Activated CD4-positive, alpha-beta T cell treated with anti-CD3 and anti-CD28 coated beads, Interleukin-2, amount 50 U/mL, for 4 hours (primary cell): ENCODE results near the gene IRF1.

Source experiments
- DNase-seq, 2 experiments: peaks; one replicate each; pipeline ENCODE4 v3.0.0-alpha.2; 2020

IRF1 gene

DNA sequence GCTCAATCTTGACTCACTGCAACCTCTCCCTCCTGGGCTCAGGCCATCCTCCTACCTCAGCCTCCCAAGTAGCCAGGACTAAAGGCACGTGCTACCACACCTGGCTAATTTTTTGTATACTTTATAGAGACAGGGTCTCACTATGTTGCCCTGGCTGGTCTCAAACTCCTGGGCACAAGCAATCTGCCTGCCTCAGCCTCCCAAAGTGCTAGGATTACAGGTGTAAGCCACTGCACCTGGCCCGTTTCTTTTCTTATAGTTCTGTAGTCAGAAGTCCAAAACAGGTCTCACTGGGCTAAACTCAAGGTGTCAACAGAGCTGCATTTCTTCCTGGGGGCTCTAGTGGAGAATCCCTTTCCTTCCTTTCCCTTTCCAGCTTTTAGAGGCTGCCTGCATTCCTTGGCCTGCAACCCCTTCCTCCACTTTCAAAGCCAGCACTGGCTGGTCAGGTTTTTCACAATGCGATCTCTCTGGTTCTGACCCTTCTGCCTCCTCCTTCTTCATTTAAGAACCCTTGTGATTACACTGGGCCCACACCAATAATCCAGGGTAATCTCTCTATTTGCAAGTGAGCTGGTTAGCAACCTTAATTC, 16.3 kb downstream of the IRF1 start:
- DNase-seq = no peak

DNA sequence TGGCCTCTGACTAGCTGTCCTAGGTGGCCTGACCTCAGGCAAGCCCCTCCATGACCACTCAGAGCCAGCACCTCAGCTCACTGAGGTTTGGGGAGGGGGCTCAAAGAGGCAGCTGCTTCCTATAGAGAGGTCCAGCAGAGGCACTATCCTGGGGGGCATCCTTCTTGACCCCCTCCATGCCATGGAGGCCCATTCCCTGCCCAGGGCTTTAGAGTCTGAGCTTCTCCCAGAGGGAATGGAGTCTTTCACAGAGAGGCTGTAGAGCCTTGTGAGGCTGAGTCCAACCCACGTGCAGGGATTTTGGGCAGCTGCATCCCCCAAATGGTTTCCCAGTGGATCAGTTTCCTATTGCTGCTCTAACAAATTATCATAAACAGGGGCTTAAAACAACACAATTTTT, 16.9 kb downstream of the IRF1 start:
- DNase-seq = no peak

DNA sequence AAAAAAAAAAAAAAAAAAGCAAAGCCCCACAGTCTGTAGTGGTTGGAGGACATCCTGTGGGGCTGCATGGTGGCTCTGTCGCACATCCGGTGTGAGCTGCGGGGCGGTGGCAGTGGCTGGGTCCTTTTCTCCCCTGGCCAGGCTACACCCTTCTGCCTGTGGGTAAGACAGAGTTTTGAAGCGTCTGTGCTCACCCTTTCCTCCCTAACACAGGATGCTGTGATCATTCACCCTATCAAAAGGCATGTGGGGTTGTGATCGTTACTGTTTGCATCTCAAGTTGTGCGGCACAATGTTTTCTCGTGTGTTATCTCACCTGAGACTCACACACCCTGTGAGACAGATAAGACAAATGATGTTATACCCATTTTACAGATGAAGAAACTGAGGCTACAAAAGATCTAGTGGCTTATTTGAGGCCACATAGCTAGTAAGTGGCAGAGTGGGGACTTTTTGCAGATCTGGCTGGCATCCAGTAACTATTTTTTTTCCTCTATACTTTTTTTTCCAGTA, 17.5 kb downstream of the IRF1 start:
- DNase-seq = no peak

DNA sequence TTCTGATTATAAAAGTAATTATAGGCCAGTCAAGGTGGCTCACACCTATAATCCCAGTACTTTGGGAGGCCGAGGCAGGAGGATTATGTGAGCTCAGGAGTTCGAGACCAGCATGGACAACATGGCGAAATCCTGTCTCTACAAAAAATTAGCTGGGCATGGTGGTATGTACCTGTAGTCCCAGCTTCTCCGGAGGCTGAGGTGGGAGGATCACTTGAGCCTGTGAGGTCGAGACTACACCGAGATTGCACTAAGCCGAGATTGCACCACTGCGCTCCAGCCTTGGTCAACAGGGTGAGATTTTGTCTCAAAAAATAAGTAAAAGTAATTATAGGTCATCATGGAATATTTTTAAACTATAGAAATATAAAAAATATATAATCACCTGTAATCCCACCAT, 18.1 kb downstream of the IRF1 start:
- DNase-seq = no peak

DNA sequence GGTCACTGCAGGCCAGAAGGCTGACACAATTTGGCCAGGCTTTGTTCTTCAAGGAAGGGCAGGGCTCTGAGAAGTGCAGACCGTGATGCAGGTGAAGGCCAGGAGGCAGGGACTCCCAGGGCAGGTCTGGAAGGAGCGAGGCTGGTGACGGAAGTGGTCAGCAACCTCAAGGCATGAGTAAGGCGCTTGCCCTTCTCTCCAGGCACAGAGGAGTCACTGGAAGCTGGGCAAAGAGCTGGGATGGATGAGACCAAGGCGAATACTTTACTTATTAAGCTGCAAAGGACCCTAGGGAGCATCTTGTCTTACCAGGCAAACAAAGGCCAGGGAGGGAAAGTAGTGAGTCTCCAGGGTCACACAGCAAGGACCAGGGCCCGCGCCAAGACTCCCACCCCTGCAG, 18.6 kb downstream of the IRF1 start:
- DNase-seq = no peak

DNA sequence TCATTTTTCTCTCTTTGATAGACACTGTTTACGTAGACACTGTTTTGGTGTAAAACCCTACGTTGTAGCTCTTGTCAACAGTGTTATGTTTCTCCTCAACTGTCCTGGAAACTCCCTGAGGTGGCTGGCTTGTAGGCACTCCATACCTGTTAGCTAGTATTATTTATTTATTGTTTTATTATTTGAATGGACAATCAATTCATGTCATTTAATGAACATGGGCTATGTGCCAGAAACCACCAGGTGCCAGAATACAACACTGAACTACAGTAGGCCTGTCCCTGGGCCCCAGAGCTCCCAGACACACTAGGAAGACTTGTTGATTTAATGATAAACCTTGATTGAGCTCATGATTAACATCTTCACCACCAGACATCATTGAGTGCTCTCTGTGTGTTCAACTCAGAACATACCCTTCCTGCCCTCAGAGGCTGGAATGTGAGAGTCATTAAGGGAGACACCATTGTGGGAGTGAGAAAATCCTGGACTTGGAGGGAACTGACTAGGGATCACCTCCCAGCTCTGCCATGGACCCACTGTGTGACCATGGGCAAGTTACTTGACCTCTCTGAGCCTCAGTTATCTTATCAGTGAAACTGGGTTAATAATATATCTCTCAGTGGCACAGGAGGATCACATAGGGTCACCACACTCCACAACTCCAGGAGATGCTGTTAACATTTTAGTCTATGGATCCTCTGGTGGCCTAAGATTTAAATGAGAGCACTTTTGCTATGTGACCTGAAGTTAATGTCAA, 19.2 kb downstream of the IRF1 start:
- DNase-seq = no peak

DNA sequence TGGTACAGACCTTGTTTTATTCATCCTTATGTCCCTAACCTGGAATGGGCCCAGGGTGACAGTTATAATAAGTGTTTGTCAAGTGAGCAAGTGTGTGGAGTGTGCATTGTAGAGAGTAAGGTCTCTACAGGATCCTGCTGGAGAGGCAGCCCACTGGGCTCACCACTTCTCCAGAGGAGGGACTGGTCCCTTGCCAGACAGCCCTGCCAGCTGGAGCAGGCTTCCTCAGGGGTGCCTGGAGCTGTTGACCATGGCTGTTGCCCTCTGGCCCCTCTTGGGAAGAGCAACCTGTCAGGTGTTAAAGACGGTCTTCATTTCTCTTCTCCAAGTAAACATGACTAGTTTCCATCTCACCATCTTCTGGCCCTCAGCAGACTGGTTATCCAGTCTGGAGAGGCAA, 20.0 kb downstream of the IRF1 start:
- DNase-seq = no peak

DNA sequence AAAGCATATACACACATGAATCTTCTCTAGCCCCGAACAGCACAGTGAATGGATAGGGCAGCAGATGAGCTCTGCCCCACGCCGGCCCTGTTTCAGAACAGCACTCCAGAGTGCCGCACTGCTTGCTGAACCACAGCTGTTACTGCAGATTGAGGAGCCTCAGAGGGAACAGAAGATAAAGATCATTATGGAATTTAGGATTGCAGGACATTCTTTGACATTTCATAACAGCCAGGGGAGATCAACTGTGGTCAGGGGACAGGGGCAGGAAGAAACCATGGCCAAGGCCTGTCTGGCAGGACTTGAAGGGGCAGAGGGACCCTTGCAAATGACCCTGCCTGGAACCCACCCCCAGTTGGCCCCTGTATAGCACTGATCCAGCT, 20.6 kb downstream of the IRF1 start:
- DNase-seq = no peak

DNA sequence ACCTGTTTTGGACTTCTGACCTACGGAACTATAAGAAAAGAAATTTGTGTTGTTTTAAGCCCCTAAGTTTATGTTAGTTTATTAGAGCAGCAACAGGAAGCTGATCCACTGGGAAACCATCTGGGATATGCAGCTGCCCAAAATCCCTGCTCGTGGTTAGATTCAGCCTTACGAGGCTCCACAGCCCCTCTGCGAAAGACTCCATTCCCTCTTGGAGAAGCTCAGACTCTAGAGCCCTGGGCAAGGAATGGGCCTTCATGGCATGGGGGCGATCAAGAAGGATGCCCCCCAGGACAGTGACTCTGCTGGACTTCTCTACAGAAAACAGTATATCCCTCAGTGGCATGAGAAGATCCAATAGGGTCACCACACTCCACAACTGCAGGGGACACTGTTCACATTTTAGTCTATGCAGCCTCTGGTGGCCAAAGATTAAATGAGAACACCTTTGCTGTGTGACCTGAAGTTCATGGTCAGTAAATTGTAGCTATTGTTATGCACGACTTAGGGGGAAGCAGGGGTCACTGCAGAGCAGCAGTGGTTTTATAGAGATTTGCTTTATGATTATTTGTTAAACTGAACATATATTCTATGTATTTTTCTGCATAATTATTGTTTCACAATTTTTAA, 21.1 kb downstream of the IRF1 start:
- DNase-seq = no peak

DNA sequence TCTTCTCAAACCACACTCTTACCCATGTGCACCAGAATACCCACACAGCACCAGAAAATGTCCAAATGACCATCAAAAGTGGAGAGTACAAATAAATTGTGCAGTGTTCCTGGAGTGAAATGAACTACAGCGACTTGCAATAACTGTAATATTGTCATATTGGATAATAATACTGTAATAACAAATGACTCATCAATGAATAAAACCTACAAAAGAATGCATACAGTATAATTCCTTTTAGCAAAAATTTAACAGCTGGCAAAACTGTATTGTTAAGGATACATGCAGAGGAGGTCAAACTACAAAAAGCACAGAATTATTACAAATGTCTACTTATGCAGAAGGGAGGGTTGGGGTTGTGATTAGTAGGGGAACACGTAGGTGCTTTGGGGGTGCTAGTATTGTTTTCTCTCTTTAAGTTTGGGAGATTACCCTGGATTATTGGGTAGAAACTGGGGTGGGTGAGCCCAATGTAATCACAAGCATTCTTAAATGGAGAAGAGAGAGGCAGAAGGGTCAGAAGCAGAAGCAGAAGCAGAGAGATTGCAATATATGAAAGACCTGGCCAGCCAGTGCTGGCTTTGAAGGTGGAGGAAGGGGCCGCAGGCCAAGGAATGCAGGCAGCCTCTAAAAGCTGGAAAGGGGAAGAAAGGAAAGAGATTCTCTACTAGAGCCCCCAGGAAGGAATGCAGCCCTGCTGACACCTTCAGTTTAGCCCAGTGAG, 21.8 kb downstream of the IRF1 start:
- DNase-seq = no peak

DNA sequence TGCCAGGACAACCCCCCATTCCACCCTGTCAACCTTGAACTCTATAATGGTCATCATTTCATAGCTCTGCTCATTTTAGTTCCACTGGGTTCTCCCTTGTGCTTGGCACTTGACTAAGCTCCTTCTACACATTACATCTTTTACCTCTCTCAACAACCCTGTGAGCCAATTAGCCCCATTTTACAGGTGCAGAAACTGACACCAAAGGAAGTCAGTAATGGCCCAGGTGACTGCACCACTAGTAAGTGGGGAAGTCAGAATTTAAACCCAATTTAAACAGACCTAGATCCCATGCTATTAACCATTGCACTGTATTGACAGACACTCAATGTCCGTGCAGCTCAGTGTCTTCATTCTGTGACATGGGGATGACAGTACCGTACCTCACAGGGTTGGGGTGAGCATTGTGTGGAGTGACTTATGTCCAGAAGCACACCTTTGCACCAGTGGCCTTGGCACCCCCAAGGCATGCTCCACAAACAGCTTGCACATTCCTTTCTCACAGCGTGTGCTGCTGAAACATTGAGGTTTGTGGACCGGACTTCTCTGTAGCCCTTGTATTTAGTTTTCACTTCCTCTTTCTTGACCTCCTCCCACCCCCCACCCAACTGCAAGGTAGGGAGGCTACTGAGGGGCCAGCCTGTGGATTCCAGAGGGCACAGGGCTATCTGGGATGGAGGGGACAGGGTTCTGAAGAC, 23.1 kb downstream of the IRF1 start:
- no peak for DNase-seq

DNA sequence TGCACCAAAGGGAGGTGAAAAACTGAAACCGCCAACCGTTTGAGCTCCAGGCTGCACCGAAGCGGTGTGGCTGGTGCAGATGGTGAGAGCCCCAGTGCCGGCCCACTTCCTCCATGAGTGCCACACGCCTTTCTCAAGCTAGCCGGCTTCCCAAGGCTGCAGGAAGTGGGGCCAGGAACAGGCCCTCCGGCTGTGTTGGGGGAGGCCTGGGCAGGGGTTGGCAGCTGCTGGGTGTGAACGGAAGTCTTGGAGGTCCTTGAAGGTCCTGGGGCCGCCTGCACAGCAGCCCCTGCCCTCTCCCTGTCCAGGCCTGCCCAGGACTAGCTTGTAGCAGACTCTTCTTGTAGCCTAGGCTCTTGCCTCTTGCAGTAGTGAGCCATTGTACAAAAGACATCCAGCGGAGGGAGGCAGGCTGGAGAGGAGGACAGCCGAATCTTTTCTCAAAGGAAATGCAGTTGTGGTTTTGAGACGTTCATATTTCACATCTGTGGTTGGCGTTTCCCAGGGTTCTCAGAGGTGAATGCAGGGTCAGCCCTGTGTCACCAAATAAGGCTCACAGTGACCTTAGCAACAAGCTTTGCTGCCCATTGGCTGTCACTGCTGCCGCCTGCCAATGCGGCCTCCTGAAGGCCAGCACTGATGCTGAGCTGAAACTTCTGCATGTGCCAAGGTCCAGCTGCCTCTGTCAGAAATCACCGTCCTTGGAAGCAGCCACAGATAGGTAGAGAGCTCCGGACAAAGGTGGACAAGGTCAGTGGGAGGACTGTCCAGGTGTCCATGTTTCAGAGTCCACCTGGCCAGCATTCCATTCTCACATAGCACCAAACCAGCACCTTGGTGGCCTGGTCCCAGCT, 23.9 kb downstream of the IRF1 start:
- DNase-seq = no peak

DNA sequence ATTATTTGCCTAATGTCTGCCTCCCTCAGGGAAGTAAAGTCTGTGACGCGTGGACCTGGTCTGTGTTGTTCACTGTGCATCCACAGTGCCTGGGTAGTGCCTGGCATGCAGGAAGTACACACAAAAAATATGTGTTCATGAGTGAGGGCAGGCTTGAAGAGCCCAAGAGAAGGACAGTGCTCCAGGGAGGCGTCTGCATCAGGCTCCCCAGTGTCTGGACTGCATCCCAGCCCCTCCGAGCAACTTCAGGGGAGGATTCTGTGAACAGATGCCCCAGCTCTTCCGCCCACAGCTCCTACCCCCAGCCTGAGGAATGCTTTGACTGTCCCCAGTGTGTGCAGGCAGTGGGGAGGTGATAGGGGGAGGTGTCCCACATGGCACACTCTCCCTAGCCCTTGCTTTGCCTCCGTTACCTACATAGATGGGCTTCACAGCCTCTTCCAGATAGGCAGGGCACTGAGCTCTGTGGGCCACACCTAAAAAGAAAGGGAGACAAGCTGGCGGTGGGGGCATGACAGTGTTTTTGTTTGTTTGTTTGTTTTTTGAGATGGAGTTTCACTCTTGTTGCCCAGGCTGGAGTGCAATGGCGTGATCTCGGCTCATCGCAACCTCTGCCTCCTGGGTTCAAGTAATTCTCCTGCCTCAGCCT, 25.4 kb downstream of the IRF1 start:
- DNase-seq = no peak

DNA sequence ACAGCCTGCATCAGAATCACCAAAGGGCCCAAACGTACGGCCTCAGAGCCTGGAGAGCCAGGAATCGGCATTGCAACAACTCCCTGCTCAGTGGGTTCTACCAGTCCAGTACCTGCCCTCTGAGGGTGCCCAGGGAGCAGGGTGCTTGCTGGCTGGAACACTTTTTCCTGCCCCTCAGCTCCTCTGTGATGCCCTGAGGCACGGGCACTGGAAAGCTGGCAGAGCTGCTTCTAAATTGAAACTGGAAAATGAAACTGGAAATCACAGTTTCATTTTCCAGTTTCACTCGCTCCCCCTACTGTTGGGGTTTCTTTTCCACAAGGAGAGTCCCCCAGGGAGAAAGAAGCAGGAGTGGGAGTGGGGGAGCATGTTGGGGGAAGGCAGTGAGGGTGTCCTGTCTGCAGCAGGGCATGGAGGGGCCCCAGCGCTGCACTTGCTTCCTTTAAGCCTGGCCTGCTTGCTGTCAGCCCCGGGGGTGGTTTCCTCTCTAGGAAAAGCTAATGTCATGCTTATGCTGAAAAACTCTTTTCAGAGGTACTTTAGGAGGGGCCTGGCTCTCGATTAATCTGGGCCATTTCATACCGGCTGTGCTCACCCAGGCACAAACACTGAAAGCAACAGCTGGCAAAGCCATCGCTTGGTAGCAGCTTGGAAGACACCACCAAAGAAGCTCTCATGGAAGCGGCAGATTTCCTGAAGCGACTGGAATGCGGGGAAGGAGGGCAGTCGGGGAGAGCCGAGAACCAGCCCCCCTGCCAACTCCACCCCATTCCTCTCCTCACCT, 26.2 kb downstream of the IRF1 start:
- no peak for DNase-seq

DNA sequence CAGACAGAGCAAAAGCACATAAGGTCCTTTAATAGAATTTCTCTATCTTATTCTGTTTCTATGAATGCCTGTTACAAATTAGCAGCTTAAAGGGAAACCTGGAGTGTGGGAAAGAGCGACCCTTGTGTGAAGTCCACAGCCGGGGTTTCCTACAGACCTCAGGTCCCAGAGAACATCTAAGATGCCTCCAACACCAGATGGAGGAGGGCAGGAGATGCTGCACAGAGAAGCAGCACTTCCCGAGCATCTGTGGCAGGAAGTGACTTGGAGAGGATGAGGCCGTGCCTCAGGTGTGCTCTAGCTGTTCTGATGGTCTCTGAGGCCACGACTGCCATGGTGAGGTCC, 26.8 kb downstream of the IRF1 start:
- no peak for DNase-seq

DNA sequence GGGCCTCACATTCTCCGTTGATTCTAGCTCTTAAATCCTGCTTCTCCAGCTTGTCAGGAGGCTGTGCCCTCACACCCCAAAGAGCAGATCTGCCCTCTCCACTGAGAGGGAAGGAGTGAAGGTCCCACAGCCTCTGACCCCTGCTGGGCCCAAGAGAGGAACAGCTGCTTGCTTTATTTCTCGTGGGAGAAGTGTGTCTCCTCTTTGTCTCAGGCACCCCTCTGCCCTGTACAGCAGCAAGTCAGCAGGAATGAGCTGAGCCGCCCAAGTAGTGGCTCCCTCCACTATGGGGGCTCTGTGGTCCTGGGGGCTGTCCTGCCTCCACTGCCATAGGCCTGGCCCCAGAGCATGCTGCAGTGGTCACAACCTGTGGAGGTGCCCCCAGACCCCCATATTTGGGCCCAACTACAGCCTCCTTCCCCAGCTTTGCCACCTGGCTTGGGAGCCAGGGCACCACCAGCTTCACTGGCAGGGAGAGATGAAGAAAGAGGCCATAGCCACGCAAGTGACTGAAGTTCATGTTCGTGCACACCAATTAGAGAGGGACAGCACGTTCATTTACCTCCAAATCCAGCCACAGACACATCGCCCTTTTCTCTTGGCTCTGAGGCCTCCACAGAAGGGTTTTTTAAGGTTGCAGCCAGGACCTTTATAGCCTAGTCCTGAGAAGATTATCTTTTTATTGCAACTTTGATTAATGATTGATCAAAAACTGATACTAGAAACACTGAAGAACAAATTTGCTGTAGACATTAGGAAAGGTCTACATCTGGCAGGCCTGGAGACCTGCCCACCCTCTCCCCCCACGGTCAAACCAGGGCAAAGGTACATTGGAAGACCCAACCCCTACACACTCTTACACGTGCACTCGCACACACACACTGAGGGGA, 27.5 kb downstream of the IRF1 start:
- DNase-seq = no peak

DNA sequence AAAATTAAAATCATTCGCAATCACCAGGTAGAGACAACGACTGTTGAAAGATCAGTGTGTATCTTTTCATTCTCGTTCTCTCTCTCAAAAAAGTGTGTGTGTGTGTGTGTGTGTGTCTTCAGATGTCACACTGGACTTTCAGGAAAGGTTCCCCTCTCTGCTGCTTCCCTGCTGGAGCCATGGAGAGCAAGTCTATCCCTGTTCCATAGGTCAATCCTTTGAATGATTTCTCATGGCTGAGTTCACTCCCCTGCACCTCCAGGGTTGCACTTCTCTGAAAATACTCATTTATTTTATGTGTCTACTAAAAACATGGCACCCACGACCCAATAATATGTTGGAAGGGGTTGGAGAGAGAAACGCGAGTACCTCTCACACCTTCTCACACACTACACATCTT, 28.2 kb downstream of the IRF1 start:
- no peak for DNase-seq

DNA sequence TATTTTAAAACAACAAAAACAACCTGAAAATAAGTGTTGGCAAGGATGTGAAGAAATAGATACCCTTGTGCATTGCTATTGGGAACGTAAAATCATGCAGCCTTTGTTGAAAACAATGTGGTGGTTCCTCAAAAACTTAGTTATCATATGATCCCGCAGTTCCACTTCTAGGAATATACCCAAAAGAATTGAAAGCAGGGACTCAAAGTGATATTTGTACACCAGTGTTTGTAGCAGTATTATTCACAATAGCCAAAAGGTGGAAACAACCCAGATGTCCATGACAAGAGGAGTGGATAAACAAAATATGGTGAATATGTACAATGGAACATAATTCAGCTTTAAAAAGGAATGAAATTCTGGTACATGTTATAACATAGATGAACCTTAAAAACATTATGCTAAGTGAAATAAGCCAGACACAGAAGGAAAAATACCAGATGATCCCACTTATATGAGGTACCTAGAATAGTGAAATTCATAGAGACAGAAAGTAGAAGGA, 29.0 kb downstream of the IRF1 start:
- DNase-seq = no peak

DNA sequence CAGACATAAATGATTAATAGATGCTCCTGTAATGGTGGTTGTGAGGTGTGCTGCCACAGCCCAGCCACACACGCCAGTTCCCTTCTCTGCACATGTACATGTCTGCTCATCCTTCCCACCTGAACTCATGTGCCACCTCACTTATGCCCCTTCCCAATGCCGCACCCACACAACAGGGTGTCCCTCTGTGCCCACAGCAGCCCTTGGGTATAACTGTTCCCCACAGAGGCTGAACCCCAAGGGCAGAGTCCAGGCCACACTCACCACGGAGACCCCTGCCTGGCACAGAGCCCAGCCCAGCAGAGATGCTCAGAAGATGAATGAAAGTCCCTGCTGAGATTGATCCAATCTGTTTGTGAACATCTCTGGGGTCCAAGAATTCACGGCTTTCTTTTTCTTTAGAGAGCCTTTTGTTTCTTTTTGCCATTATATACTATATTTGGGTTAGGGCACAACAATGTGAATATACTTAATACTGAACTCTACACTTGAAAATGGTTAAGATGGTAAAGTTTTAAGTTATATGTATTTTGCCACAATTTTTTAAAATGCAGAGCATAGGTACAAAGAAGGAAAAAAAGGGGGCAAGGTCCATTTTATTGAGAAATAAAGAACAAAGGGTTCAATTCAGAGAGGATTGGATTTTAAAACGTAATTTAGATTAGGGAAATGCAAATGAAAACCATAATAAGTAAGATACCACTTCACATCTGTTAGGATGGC, 29.6 kb downstream of the IRF1 start:
- no peak for DNase-seq
